Thyroid gland (tissue), 4 donors: ENCODE results near the gene STARD6.

ENCODE experiments used
- POLR2A ChIP-seq, 2 donors: fragments of 450-650 bp; IDR thresholded peaks; one replicate each; pipeline ENCODE4 v1.6.1; 2017; ENCODE audit warnings: antibody characterized with exemption in 2 of 2, mild to moderate bottlenecking in 2 of 2, moderate library complexity in 1 of 2
- TF ChIP-seq, protein P1 (sequence below), 6 experiments: fragments of 200-600 bp in 3 of 6; fragments of 450-650 bp in 3 of 6; sonication (generic) in 3 of 6; IDR thresholded peaks; one replicate each; pipeline ENCODE4 v1.5.1; 2016 to 2019; ENCODE audit warnings: antibody characterized with exemption in 6 of 6, mild to moderate bottlenecking in 2 of 6, inconsistent platforms in 1 of 6, moderate library complexity in 1 of 6

GRCh38 chr18:54284535-54284934, 73.1 kb downstream of the STARD6 start:
- no peak for TF ChIP-seq POLR2A (IDR thresholded peaks at IDR 0.05)
- TF ChIP-seq, protein P1, sequence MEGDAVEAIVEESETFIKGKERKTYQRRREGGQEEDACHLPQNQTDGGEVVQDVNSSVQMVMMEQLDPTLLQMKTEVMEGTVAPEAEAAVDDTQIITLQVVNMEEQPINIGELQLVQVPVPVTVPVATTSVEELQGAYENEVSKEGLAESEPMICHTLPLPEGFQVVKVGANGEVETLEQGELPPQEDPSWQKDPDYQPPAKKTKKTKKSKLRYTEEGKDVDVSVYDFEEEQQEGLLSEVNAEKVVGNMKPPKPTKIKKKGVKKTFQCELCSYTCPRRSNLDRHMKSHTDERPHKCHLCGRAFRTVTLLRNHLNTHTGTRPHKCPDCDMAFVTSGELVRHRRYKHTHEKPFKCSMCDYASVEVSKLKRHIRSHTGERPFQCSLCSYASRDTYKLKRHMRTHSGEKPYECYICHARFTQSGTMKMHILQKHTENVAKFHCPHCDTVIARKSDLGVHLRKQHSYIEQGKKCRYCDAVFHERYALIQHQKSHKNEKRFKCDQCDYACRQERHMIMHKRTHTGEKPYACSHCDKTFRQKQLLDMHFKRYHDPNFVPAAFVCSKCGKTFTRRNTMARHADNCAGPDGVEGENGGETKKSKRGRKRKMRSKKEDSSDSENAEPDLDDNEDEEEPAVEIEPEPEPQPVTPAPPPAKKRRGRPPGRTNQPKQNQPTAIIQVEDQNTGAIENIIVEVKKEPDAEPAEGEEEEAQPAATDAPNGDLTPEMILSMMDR (IDR thresholded peaks at IDR 0.05) = no peak
